Measurements from ENCODE around the gene NDN. TPM values are rescaled to one million over a fixed set of nuclear protein-coding genes. Genes with fewer than 3 reads are reported as not detected.

The NDN gene
- total and polyA plus RNA-seq, 2 donors (not counting 3 experiments of a cell fraction or from before 2014, with no cell fraction given): 19.2 to 23.1 TPM

GRCh38 chr15:23708332-23708731 is 21.2 kb upstream of the NDN start:
- Histone ChIP-seq H3K4me2 (ENCODE audit: insufficient read depth, low read length) (no peak overlapping the region), H4K20me1 (replicated peaks; ENCODE audit: control insufficient read depth, extremely low read depth, insufficient read depth, low read length) (no peaks in the 10 kb centered on the region), H3K4me3 (replicated peaks in 1 of 3; ENCODE audit: insufficient read depth in 1 of 3, low read depth in 1 of 3, low read length in 3 of 3) (no peak overlapping the region), H2AFZ (ENCODE audit: low read depth, low read length) (no peak overlapping the region), H3K4me1 (ENCODE audit: control insufficient read depth, extremely low read depth, insufficient read depth, low read length) (no peaks in the 10 kb centered on the region), H3K9me3 (replicated peaks; ENCODE audit: control insufficient read depth, insufficient read depth, low read length) (peaks cover 8% of the 10 kb centered on the region), H3K79me2 (ENCODE audit: control insufficient read depth, insufficient read depth, low read length) (no peaks in the 10 kb centered on the region), H3K9me1 (replicated peaks; ENCODE audit: control insufficient read depth, extremely low read depth, insufficient read depth, low read length) (no peaks in the 10 kb centered on the region), H3K27ac (ENCODE audit: insufficient read depth, low read depth, low read length) (no peak overlapping the region), H3K36me3 (ENCODE audit: control insufficient read depth in 2 of 2, extremely low read depth in 1 of 2, insufficient read depth in 2 of 2, low read length in 2 of 2) (no peaks in the 10 kb centered on the region), H3K27me3 (ENCODE audit: control insufficient read depth in 2 of 2, insufficient read depth in 2 of 2, low read length in 2 of 2) (no peaks in the 10 kb centered on the region), H3K9ac (replicated peaks; ENCODE audit: extremely low read depth, insufficient read depth, low read length) (no peak overlapping the region)
- TF ChIP-seq GATA2 (IDR thresholded peaks at IDR 0.05; ENCODE audit: insufficient read depth, insufficient read length, low read depth, low read length) (no peak), MAX (IDR thresholded peaks at IDR 0.05; ENCODE audit: insufficient read depth, insufficient read length) (no peak), POLR2AphosphoS5 (IDR thresholded peaks at IDR 0.05; ENCODE audit: insufficient read depth, low read depth, low read length) (no peak), EZH2 (IDR thresholded peaks at IDR 0.05; ENCODE audit: borderline replicate concordance, low read depth, low read length, severe bottlenecking) (no peak), CTCF (IDR thresholded peaks at IDR 0.05; ENCODE audit: extremely low read depth in 1 of 2, insufficient read depth in 1 of 2, low read depth in 1 of 2, low read length in 2 of 2) (no peak), JUN (IDR thresholded peaks at IDR 0.05; ENCODE audit: borderline replicate concordance, insufficient read depth, insufficient read length, low read depth) (no peak), MYC (IDR thresholded peaks at IDR 0.05; ENCODE audit: low read depth, low read length) (no peak), POLR2A (IDR thresholded peaks at IDR 0.05; ENCODE audit: low read depth, low read length) (no peak), FOS (IDR thresholded peaks at IDR 0.05; ENCODE audit: borderline replicate concordance, insufficient read depth, low read length) (no peak)
- dilution Hi-C loops (cut with MboI; ENCODE audit: extremely low pct_ligation_motif_present, low sequenced_read_pairs): no loop called here
- FAIRE-seq (no peak), DNase-seq (ENCODE audit: low read depth, low spot score) (no peak)
- intact Hi-C loops (cut with micrococcal nuclease): no loop called here
- POLR2A ChIA-PET: no interaction called here
- no TSS peak for BruUV-seq (replicated peaks)
- CTCF ChIA-PET: no interaction called here

Data from endothelial cell of umbilical vein (primary cell).